GM20431 (cell line): Measurements from ENCODE around the gene DLGAP1.

Source experiments
- in situ Hi-C: fragments of 300-500 bp; cut with MseI, MboI; formaldehyde crosslinking; loops from one replicate; pipeline ENCODE4 v1.15.0; 2020; ENCODE audit warnings: low sequenced_read_pairs; ENCODE audit not compliant: unreplicated experiment

DLGAP1 gene

DNA sequence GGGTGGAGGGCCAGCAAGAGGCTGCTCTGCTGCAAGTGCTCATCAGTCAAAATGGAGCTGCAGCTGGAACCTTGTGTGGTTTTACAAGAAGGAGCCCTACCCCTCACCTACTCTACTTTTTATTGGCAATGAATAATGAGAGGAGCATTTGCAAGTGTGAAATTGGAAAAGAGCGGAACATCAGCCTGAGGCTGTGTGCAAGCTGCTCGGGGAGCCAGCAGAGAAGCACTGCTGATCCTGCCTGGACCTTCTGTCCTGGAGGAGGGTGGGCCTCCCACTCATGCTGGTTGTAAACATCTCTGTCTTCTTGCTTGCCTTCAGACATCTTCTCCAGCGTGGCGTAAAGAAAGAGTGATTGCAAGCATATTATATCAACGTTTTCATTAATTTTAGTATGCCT is 256.2 kb downstream of the DLGAP1 start:
- in situ Hi-C loops: no loop called here

DNA sequence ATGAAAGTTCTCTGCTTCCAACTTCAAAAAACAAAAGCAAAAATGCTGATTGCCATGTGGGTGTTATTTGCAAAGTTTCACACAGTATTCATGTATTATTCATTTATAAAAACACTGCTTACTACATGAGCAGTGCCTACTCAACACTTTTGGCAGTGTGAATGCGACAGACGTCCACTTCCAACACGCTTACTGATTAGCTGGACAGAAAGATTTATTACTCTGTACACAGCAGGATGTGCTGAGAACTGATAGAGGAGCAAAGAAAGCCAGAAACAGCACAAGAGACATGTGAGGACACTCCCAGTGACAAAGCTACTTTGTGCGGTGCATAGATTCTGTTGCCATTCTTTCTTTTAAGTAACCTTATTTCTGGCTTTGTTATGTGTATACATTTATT is 258.8 kb downstream of the DLGAP1 start:
- in situ Hi-C loops: no loop called here

- in situ Hi-C loops: no loop called here
Measured at GRCh38 chr18:4193086-4193485, 262.0 kb downstream of the DLGAP1 start.

DNA sequence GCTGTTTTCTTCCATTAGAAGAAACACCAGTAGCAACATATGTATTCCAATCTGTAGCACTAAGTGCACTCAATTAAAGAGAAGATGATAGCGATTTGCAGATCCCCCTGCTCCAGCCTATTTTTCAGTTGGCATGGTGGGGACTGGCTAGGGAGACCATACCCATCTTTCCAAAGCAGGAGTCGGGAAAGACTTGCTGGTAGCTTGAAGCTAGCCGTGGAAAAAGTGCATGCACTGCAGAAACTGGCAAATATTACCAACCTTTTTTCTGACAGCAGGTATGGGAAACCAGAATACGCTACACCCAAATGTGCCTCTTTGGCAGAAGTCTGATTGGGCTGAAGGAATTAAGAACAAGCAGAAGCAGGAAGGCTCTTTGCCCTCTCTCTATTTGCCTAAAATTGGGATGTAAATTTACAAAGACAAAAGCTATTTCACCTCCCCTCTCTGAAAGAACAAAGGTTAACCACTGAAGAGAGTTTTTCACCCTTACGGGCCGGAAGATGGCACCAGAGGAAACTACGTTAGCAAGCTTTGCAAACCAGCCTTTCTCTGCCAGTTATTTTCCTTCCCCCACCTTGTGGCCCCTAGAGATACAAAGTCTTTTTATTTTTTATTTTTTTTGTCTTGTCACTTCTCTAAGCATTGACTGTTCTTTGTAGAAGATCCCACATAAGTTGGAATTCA is 273.1 kb downstream of the DLGAP1 start:
- in situ Hi-C loops: no loop called here

- in situ Hi-C loops: no loop called here
Measured at GRCh38 chr18:4181086-4181485, 274.0 kb downstream of the DLGAP1 start.

DNA sequence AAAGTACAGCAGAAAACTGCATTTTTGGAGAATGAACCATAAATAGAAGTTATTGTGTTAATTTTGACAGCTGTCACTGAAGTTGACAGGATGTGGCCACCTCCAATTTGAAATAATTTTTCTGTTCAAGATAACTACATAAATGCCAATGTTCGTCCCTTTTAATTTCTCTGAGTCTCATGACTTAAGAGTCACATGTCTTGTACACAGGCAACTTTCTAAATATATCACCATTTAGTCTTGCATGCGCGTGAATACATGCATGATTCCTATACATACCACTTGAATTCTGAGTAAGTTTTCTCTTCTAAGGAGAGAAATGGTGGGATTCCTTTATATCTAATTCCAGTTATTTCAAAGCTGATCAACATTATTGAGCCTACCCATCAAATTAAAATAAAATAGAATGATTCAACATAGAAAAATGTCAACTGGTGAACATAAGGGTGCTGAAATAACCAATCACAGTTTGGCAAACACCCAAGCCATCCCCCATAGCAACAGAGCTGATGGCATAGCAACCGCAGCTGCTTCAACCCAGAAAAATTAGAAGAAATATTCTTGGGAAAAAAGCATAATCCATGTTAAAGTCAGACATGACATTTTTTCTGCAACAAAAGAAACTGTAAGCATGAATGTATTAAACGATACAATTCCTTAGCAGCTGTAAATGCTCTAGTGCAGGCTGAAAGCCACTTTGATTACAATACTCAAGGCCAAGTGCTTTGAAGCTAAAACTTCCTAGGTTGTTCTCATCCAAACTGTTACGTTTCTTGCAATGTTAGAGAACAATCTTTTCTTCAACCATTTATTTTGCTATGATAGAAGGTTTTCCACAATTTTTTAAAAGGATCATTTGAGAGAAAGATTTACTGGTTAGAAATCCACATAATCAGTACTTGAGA is 282.7 kb downstream of the DLGAP1 start:
- in situ Hi-C loops: no loop called here

- in situ Hi-C loops: no loop called here
Measured at GRCh38 chr18:4157352-4157751, 297.8 kb downstream of the DLGAP1 start.

GRCh38 chr18:4146797-4147196 is 308.3 kb downstream of the DLGAP1 start:
- in situ Hi-C loops: no loop called here

- in situ Hi-C loops: no loop called here
Measured at GRCh38 chr18:4144201-4144600, 310.9 kb downstream of the DLGAP1 start.

GRCh38 chr18:4143585-4143984 is 311.5 kb downstream of the DLGAP1 start:
- in situ Hi-C loops: no loop called here

GRCh38 chr18:4142876-4143275 is 312.2 kb downstream of the DLGAP1 start:
- in situ Hi-C loops: no loop called here

GRCh38 chr18:4134700-4135099 is 320.4 kb downstream of the DLGAP1 start:
- in situ Hi-C loops: no loop called here

GRCh38 chr18:4130734-4131719 is 324.1 kb downstream of the DLGAP1 start:
- in situ Hi-C loops: no loop called here

DNA sequence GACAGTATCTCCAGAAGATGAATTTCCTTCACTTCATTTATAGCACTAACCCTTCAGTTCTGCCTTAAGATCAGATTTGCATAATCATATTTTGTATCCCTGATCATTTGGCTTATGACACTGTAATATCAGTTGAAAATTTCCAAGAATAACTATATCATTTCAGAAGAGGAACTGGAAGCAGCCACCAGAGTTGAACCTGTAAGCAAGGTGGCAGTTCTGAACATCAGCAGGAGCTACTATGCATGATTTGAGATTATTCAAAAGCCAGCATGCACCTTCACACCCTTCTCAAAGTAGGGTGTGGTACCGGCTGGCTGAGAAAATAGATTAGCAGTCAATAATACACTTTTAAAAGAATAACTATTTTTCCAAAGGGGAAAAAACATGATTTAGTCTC is 328.2 kb downstream of the DLGAP1 start:
- in situ Hi-C loops: no loop called here

DNA sequence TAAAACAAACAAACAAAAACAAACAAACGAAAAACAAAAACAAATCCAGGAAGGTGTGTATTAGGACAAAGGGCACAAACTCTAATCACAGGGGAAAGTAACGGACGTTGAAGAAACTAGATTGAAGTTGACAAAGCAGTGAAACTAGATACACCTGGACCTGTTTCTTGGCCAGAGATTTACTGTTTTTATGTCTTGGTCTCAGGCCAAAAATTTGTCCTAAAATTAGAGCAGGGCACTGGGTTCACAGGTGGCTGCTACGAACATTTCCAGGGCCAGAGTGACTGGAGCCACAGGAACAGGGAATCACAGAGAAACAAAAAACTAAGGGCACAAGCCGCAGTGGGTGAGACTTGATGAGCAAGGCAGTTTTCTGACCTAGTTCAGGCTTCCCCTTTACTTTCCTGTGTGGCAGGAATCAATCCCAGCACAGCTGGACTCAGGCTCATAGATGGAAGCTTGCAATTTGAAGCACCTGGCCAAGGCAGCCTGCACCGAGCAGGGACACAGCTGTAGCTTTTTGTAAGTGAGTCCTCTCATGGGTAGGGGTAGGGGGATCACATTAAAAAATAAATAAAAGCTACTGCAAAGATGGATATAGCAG is 329.4 kb downstream of the DLGAP1 start:
- in situ Hi-C loops: no loop called here

- in situ Hi-C loops: no loop called here
Measured at GRCh38 chr18:4125224-4125623, 329.9 kb downstream of the DLGAP1 start.

DNA sequence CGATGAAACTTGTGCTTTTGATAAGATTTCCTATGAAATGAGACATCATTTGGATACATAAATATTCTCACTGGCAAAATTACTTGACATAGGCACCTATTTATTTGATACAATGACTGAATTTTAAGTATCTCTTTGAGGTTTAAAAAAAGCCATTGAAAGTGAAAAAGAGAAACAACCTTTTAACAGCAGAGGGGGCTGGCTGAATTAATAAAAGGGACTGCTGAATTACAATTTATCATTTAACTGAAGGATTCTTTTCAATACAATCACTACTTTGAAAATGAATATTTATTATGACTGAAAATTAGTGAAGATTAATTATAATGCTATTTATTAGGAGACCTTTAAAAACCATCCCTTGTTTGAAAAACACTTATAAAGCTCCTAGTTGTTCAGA is 335.3 kb downstream of the DLGAP1 start:
- in situ Hi-C loops: loop anchor here (25.0 kb wide), 1 partner anchor 942 kb away; no protein-coding TSS in a partner anchor

DNA sequence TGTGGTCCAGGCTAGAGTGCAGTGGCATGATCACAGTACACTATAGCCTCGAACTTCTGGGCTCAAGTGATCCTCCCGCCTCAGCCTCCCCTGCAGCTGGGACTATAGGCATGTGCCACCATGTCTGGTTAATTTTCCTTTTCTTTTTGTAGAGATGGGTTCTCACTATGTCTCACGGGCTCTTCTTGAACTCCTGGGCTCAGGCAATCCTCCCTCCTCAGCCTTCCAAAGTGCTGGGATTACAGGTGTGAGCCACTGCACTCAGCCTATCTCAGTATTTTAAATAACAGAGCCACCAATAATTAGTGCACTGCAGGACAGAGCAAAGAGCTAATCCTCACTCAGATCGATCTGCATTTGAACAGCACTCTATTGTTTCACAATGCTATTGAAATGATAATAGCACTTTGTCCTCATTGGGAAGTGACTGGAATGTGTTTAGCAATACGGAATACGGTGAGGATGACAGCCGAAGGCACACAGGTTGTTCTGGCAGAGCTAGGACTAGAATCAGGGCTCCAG is 335.9 kb downstream of the DLGAP1 start:
- in situ Hi-C loops: loop anchor here (25.0 kb wide), 1 partner anchor 943 kb away; no protein-coding TSS in a partner anchor

- in situ Hi-C loops: loop anchor here (25.0 kb wide), 1 partner anchor 954 kb away; no protein-coding TSS in a partner anchor
Measured at GRCh38 chr18:4108016-4108415, 347.1 kb downstream of the DLGAP1 start.
